HG03196 (cell line): Measurements from ENCODE around the gene ADGRD1.

Experiments used
- ATAC-seq: cut with Tn5 transposase; IDR thresholded peaks from one replicate; pipeline ENCODE4 v1.9.1; 2021; ENCODE audit not compliant: unreplicated experiment

The ADGRD1 gene

GRCh38 chr12:131187602-131188001 is 233.9 kb downstream of the ADGRD1 start:
- ATAC-seq, result no peak

DNA sequence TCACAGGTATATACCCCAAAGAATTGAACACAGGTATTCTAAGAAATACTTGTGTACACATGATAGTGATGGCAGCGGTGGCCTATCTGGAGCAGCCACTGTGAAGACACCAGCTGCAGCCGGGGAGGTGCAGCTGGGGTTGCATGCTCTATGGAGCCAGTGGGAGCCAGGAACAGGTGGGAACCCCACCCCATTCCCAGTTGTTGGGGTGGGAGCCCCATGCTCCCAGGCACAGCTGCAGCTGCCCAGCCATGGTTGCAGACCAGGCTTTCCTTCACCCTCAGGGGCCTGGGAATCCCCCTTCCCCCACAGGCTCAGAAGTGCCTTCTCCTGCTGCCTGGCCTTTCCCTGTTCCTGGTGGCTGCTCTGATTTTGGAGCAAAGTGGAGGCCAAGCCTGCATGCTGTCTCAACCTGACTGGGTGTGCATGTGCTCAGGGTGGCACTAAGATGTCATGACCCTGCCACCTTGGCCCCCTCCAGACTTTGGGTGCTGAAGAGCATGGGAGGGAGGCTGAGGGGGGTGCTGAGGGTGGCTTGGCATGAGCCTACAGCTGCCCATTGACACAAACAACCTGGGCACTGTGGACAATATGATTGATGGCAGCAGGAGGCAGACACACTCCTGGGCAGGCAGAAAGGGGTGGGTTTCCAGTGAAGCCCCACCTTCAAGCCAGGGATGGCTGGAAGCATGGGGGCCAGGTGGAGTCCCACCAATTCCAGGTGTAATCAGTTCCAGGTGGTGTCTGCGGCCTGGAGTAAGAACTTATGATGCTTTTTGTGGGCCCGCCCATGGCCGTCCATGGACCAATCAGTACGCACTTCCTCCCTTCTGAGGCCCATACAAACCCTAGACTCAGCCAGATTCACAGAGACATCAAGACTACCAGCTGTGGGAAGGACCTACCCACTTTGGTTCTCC is 234.7 kb downstream of the ADGRD1 start:
- ATAC-seq, result no peak

- ATAC-seq, result no peak
Observed at GRCh38 chr12:131189781-131190180, 236.1 kb downstream of the ADGRD1 start.

DNA sequence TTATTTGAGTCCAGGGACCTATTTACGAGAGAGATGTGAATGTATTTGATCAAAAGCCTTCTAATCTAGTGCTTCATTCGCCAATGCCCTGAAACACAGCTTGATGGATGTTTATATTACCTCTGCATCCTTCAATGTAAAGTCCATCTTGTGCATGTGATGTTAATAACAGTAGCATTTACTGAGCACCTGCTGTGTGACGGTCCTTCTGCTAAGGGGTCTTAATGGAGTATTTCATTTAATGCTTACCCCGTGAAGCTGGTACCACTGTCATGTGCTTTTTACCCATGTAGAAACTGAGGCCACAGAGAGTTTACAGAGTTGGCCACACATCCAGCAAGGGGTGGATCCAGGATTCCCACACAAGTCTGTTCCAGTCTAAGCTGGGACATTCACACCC is 237.3 kb downstream of the ADGRD1 start:
- ATAC-seq, result no peak
